ENCODE data around the gene KDSR.

DNA sequence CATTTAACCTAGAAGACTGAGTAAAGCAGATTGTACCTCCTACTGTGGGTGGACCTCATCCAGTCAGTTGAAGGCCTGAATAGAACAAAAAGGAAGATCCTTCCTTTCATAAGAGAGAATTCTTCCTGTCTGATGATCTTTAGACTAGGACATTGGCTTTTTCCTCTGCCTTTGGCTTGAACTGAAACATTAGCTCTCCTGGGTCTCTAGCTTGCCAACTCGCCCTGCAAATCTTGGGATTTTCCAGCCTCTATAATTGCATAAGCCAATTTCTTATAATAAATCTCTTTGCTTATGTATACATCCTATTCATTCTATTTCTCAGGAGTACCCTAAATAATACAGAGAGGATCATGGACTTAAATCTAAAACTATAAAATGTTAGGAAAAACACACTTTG is 6.2 kb upstream of the KDSR start:
- no peak for TF ChIP-seq EZH2 (IDR thresholded peaks at IDR 0.05; ENCODE audit: borderline replicate concordance)
- TF ChIP-seq, protein P1, sequence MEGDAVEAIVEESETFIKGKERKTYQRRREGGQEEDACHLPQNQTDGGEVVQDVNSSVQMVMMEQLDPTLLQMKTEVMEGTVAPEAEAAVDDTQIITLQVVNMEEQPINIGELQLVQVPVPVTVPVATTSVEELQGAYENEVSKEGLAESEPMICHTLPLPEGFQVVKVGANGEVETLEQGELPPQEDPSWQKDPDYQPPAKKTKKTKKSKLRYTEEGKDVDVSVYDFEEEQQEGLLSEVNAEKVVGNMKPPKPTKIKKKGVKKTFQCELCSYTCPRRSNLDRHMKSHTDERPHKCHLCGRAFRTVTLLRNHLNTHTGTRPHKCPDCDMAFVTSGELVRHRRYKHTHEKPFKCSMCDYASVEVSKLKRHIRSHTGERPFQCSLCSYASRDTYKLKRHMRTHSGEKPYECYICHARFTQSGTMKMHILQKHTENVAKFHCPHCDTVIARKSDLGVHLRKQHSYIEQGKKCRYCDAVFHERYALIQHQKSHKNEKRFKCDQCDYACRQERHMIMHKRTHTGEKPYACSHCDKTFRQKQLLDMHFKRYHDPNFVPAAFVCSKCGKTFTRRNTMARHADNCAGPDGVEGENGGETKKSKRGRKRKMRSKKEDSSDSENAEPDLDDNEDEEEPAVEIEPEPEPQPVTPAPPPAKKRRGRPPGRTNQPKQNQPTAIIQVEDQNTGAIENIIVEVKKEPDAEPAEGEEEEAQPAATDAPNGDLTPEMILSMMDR (IDR thresholded peaks at IDR 0.05; ENCODE audit: poor library complexity), result no peak
